Heart left ventricle (tissue), 13 donors: ENCODE data around the gene CDH2.

Experiments used
- CTCF ChIP-seq, 12 donors: fragments of 200-600 bp; sonication (generic) in 4 of 12; IDR thresholded peaks; one replicate each; pipeline versions ENCODE4 v1.5.0 to v1.8.0; 2018 to 2022; ENCODE audit warnings: antibody characterized with exemption in 12 of 12, mild to moderate bottlenecking in 5 of 12
- POLR2A ChIP-seq, 2 donors: fragments of 450-650 bp; IDR thresholded peaks; one replicate each; pipeline ENCODE4 v1.6.1; 2017; ENCODE audit warnings: antibody characterized with exemption in 2 of 2, mild to moderate bottlenecking in 2 of 2, moderate library complexity in 2 of 2
- donor health status: ischemic (EF 13 %, LVEDD 7.1; RV severe dilation, severe dysfunction).
- donor health status: DM: no; HTN: yes; CAD: no.
- donor health status: DM: no; HTN: no; CAD: no.
- donor health status: ischemic (EF 25% LVEDD 6.9; RV normal size, moderate dysfunction).
- donor health status: ischemic (EF 25% LVEDD 5.7; RV mildly dilated, moderate dysfunction).
- donor health status: ischemic (EF 35%, LVEDD 5.7; RV mildly dilated, moderate dysfunction).
- donor health status: nonischemic (EF 11% LVEDD 7.7; RV severe dilation, severe dysfunction).
- donor health status: DM: yes; HTN: yes; CAD: no.
- donor health status: PGD.
- donor health status: ischemic (EF 29% LVEDD 5.4; RV normal size, mild dysfunction).
- donor health status: nonischemic (EF 23%, LVEDD 6.1; RV moderate dilation, normal function).

- no peak for TF ChIP-seq CTCF (IDR thresholded peaks at IDR 0.05)
- no peak for TF ChIP-seq POLR2A (IDR thresholded peaks at IDR 0.05)
Observed at GRCh38 chr18:28003451-28003850, 173.5 kb downstream of the CDH2 start.
